DMS 273 treated with DMSO at 0.1 percent for 48 hours (cell line): ENCODE data around the gene SPRED2.

ENCODE experiments used
- DNase-seq: peaks from one replicate; lab custom pipeline; 2025; lab: John Stamatoyannopoulos, UW

Gene SPRED2

GRCh38 chr2:65415091-65415490, 17.3 kb downstream of the SPRED2 start:
- DNase-seq = no peak

- no peak for DNase-seq
Measured at GRCh38 chr2:65413610-65414009, 18.8 kb downstream of the SPRED2 start.

DNA sequence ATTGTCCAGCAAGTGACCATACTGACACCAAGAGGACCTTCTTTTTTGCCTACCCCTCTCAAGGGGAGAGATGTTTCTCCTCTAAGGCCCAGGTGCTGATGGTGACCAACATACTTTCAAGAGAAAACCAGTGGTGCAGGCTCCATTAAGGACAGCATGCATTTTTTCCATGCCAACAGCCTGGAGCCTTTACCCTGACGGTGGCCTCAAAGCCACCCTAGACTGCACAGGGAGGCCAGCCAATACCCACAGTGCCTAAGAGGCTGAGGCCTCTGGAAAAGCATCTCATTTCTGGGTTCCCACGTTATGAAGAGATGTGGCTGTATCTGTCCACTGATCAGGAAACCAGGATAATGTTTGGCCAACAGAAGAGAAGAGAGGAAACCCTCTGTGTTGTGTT, 19.3 kb downstream of the SPRED2 start:
- no peak for DNase-seq

GRCh38 chr2:65411056-65411795, 21.2 kb downstream of the SPRED2 start:
- DNase-seq = no peak

- no peak for DNase-seq
Measured at GRCh38 chr2:65409045-65409444, 23.4 kb downstream of the SPRED2 start.

DNA sequence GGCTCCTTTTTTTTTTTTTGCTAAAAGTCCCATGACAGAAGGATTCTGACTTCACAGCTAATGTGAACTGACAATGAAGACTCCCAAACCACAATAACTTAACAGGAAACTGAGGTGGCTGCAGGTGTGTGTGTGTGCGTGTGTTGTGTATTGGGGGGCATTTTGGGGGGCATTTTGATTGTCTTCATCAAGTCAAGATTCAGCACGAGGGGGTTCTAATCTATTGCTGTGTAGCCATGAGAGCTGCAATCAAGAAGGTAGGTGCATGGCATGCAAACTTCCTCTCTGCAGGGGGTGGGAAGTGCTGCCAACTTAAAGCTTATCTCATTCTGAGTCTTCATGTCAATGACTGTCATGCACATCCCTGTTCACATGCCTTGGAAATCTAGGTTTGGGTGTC, 25.2 kb downstream of the SPRED2 start:
- no peak for DNase-seq

DNA sequence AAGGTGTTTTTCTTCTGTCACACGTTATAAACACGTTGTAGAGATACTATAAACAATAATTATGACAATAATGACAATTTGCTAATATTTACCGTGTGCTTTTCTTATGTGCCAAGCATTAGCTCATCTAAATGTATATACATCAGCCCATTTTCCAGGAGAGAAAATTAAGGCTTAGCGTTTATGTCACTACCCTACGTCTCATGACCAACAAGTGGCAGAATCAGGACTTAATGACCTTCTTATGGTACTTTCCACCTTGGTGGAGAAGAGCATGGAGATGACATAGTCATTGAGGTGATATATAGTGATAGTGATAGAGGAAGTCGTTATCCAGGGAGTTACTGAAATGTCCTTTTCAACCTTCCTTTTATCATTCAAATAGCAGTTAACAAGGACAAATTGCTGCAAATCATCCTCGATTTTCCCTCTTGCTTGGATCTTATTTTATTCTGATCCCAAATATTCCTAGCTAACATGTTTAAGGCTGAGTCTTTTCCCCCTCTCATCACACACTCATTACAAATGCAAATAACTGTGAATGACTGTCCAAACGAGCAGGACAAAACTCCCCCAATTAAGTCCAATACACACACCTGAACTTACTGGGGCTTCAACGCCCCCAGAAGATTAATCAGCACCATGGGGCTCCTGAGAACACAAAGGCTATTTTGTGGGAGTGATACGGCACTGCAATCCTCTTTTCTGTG, 27.3 kb downstream of the SPRED2 start:
- DNase-seq = no peak

GRCh38 chr2:65403529-65403915, 28.9 kb downstream of the SPRED2 start:
- no peak for DNase-seq

DNA sequence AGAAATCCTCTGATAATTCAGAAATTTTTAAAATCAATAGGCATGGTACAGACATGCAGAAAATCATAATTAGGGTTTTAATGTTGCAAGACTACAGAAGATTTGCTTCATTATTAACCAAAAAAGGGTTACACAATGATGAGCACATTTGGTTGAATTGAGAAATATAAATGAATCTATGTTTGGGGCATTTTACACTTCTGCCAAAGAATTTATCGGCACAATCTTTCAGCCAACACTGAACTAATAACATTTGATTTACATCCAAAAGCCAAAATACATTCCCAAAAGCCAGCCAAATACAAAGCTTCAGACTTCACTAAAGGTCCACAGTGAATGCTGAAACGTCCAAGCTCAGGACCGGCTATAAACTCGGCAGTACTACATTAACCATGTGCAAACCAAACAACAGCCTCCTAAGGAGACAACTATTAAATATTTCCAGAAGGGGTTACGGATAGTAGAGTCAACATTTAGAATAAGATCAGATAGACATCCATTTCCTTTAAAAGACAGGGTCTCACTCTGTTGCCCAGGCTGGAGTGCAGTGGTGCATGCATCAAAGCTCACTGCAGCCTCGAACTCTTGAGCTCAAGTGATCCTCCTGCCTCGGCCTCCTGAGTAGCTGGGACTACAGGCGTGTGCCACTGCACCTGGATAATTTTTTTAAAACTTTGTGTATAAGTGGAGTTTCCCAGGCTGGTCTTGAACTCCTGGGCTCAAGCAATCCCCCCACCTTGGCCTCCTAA, 29.4 kb downstream of the SPRED2 start:
- no peak for DNase-seq

GRCh38 chr2:65402323-65402722, 30.1 kb downstream of the SPRED2 start:
- peak; percentile 45 for DNase-seq

DNA sequence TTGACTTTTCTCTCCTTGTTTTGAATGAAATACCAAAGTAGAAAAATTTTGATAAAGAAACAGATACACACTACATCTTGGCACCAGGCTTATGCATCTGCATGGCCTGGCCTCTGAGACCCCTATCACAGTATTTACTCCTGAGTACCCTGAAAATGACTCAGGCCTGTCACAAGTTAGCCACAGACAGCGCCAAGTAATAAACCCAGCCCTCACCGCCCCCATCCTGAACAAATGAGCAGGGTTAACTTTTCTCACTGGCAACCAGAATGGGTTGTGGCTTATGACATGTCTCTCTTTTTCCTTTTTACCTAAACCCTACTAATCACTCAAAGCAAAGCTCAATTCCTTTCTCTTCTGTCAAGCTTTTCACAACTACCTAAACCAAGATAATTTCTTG, 35.3 kb downstream of the SPRED2 start:
- DNase-seq = no peak

DNA sequence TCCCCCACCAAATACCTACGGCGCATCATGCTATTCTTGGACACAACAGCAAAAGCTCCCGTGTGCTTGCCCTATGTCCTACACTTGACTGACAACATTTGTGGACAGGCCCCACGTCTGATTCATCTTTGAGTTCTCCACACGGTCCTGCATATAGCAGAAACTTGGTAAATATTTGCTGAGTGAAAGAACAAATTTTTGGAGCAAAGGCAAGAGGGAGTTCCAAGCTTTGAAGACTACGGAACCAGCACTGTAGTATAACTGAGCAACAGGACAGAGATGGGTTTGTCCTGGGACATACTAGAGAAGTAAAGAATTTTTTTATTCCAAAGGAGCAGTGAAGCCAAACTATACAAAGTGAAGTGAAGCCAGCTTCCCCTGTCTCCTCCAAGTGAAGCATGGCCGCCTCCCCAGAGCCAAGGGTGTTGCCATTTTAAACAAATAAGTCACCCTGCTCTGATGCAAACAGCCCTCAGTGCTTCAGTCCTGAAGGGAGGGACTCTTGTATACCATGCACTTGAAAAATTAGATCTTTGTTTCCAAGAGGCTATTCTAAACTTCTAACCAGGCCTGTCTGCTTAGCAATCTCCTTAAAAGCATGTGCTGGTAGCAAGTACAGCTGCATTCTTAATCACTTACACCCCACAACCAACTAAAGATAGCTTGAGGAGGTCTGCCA, 35.9 kb downstream of the SPRED2 start:
- DNase-seq = no peak

DNA sequence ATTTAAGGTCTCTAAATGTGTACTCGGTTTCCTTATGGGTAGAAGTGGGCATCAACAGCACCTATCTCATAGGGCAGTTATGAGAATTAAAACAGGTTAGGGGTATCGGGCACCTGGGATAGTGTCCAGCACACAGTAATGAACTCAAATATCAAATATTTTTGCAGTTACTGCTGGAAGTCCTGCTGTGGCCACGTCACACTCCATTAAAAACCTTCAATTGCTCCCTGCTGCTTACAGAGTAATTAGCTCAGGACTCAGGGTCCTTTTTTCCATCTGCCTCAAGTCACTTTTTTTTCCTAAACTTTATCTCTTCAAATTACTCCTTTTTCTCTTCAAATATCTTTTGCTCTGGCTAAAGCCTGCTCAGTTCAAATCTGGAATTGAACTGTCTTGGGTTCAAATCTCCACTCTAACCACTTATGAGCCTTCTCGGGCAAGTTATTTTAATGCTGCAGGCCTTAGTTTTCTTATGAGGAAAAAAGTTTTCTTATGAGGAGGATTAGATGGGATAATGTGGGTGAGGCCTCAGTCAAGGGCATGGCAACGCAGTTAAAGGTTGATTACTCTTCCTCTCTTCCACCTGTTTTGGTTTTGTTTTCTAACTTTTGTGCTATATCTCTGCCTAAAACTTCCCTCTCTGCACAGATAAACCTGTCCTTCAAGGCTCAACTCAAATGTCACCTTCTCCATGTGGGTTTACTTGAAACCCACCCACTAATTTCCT, 36.6 kb downstream of the SPRED2 start:
- no peak for DNase-seq

DNA sequence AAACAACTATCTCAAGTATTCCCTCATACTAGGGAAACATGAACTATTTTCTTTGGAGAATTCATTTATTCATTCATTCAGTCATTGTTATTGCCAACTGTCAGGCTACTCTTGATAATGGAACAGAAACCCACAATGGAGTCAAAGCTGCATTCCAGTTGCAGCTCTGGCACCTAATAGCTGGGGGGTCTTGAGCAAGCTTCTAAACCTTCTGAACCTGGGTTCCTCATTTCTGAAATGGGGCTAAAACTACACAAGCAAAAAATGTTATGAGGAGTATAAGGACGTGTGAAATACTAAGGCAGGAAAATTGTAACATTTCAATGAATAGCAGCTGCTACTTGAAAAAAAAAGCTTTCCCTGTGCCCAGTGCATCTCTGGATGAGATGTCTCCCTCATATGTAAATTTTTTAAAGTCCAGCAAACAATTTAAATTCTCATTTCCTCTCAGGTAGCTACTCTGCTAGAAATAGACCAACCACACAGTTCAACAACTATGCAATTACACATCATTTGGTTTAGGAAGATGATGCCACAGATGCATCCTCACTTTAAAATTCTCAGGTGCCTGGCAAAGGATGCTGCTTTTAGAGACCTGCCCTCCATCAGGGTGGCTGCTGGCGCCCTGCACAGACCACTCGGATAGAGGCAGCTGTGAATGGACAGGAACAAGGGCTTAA, 38.5 kb downstream of the SPRED2 start:
- DNase-seq = no peak

- no peak for DNase-seq
Measured at GRCh38 chr2:65393046-65393445, 39.4 kb downstream of the SPRED2 start.

DNA sequence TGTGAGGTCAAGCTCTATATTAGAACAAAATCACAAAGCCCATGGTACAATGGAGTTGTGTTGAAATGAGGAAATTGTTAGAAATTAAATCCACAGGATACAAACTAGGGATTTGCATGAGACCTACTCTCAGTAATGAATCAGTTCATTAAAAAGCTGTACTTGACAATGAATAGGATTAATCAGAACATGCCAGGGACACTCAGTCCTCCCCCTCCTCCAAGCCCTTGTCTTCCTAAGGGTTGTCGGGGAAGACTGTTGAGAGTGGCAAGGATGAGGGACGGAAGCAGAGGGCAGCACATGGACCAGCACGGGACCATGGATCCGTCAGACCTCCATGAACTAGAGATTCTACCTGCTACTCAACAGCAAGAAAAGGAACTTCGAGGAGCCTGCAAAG, 39.8 kb downstream of the SPRED2 start:
- no peak for DNase-seq

- DNase-seq = no peak
Measured at GRCh38 chr2:65390134-65390533, 42.3 kb downstream of the SPRED2 start.

GRCh38 chr2:65389476-65389875, 42.9 kb downstream of the SPRED2 start:
- DNase-seq = no peak

- no peak for DNase-seq
Measured at GRCh38 chr2:65388596-65389390, 43.6 kb downstream of the SPRED2 start.

DNA sequence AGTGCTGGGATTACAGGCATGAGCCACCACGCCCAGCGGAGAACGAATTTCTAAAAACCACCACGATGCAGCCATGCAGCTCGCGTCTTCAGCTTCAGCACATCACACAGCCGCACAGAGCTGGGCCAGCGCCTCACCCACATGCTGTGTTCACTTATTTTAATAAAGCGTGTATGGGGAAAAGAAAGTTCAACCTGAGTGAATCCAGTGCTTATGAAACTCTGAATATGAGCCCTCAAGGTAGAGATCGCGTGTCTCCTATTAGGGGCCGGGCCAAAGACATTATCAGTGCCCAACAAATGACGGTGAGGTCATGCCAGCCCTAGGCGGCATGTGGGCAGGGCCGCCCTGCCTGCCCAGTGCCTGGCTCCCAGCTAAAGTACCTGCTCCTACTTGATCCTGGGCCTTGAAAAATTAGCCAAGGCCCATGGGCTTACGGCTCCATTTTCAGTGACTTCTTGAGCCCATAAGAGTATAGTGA, 44.3 kb downstream of the SPRED2 start:
- no peak for DNase-seq
